K562 (cell line): Measurements from ENCODE around the gene FAM110D. TPM values are rescaled to one million over a fixed set of nuclear protein-coding genes. Genes with fewer than 3 reads are reported as not detected.

Source experiments
- CUX1 ChIP-seq: fragments of 200-800 bp; sonication (Bioruptor generic); IDR thresholded peaks from 2 replicates; pipeline ENCODE4 v1.6.1; 2016; ENCODE audit warnings: missing genetic modification characterization, missing compliant biosample characterization
- ELF2 ChIP-seq: fragments of 250-450 bp; sonication (Bioruptor Pico); IDR thresholded peaks from 2 replicates; pipeline ENCODE4 v1.5.0; 2021; ENCODE audit warnings: mild to moderate bottlenecking
- ERF ChIP-seq: fragments of 450-650 bp; formaldehyde crosslinking; IDR thresholded peaks from 2 replicates; pipeline ENCODE4 v1.4.0; 2020; ENCODE audit warnings: mild to moderate bottlenecking, mixed read lengths
- HNRNPLL ChIP-seq: fragments of 200-400 bp; formaldehyde crosslinking; IDR thresholded peaks from 2 replicates; pipeline ENCODE4 v1.6.1; 2017; ENCODE audit warnings: low read length, low read depth, mild to moderate bottlenecking; ENCODE audit not compliant: poor library complexity, severe bottlenecking
- IFI16 ChIP-seq: fragments of 250-450 bp; sonication (Bioruptor Pico); IDR thresholded peaks from 2 replicates; pipeline ENCODE4 v2.1.2; 2022; ENCODE audit warnings: mild to moderate bottlenecking, inconsistent platforms
- MAZ ChIP-seq, 2 experiments: fragments of 450-650 bp in 1 of 2; sonication (generic) in 1 of 2; formaldehyde crosslinking; IDR thresholded peaks in 1 of 2; conservative IDR thresholded peaks in 1 of 2; 2 replicates each; pipeline versions ENCODE4 v1.4.0 to v1.5.0; 2020; ENCODE audit warnings: mild to moderate bottlenecking in 1 of 2, missing genetic modification reagents in 1 of 2
- MEF2A ChIP-seq: IDR thresholded peaks from 2 replicates; pipeline ENCODE4 v1.6.1; 2011; ENCODE audit warnings: low read depth, mild to moderate bottlenecking, low read length, moderate library complexity; ENCODE audit not compliant: control insufficient read depth
- PTRF ChIP-seq: fragments of 450-650 bp; IDR thresholded peaks from 2 replicates; pipeline ENCODE4 v1.6.1; 2016; ENCODE audit warnings: mild to moderate bottlenecking, missing genetic modification characterization, missing compliant biosample characterization
- TCF7 ChIP-seq: sonication (generic); IDR thresholded peaks from 2 replicates; pipeline ENCODE4 v1.6.1; 2016; ENCODE audit warnings: antibody characterized with exemption, borderline replicate concordance
- TSHZ1 ChIP-seq: fragments of 250-450 bp; sonication (Bioruptor Pico); IDR thresholded peaks from 2 replicates; pipeline ENCODE4 v1.4.0; 2020; ENCODE audit warnings: mild to moderate bottlenecking, moderate library complexity
- ZNF175 ChIP-seq: fragments of 200-800 bp; sonication (Bioruptor generic); IDR thresholded peaks from 2 replicates; pipeline ENCODE4 v1.6.1; 2016; ENCODE audit warnings: low read depth, mild to moderate bottlenecking, missing genetic modification characterization, missing compliant biosample characterization
- ZNF398 ChIP-seq: fragments of 250-450 bp; sonication (Bioruptor Pico); IDR thresholded peaks from 2 replicates; pipeline ENCODE4 v1.8.0; 2021; ENCODE audit warnings: moderate library complexity, mild to moderate bottlenecking, inconsistent platforms
- ZNF449 ChIP-seq: fragments of 250-450 bp; sonication (Bioruptor Pico); IDR thresholded peaks from 2 replicates; pipeline ENCODE4 v1.8.0; 2022; ENCODE audit warnings: moderate library complexity, mild to moderate bottlenecking, inconsistent platforms
- polyA plus RNA-seq, 8 experiments: library from polyadenylated mRNA; depleted of rRNA in 4 of 8; stranded (reverse) in 5 of 8; unstranded in 3 of 8; fragments of >200 nt; fragmentation: Nextera tagmentation in 2 of 8; fragmentation: Illumina TruSeq in 1 of 8; extraction: Ambion mirVana in 2 of 8; extraction: Trizol in 1 of 8; gene quantifications; 2 replicates each; pipeline versions ENCODE4 v1.2.1 to v1.2.3, GENCODE V29; 2011 to 2014; ENCODE audit warnings: inconsistent platforms in 1 of 8, missing spikeins in 1 of 8
- total RNA-seq, 7 experiments: library from RNA; depleted of rRNA in 6 of 7; stranded (reverse); fragments of >200 nt in 6 of 7; fragmentation: Illumina TruSeq in 2 of 7; extraction: Trizol in 2 of 7; gene quantifications; 2 replicates each; pipeline versions ENCODE4 v1.2.1 to v1.2.3, GENCODE V29; 2011 to 2021; ENCODE audit warnings: low replicate concordance in 1 of 7

FAM110D gene
- total and polyA plus RNA-seq, 9 of the 15 experiments (the other 6 are each of a cell fraction or from before 2014, with no cell fraction given) = 0.04 to 1.1 (median 0.33) TPM

- TF ChIP-seq ZNF398 (CRISPR knock-in tag) = peak; percentile 77
- peak; percentile 82; the same call in 1 of the 2 replicates for TF ChIP-seq IFI16 (CRISPR knock-in tag)
- TF ChIP-seq CUX1 (CRISPR knock-in tag) = peak; percentile 78
- TF ChIP-seq MAZ (CRISPR knock-in tag; conservative IDR thresholded peaks at IDR 0.05 in 1 of 2, IDR thresholded peaks at IDR 0.05 in 1 of 2) = peak in 1 of 2 experiments; percentile 14; a peak in 1 of 4 replicates
- TF ChIP-seq MEF2A = no peak
- TF ChIP-seq ZNF175 (CRISPR knock-in tag) = peak; percentile 93
- 0 out of 2 replicates have a peak, but pooled peaks have one; percentile 49 for TF ChIP-seq ERF
- TF ChIP-seq ZNF449 (CRISPR knock-in tag) = 0 out of 2 replicates have a peak, but pooled peaks have one; percentile 27
- no peak for TF ChIP-seq HNRNPLL
- TF ChIP-seq TSHZ1 (CRISPR knock-in tag) = peak; percentile 51; the same call in 1 of the 2 replicates
- 0 out of 2 replicates have a peak, but pooled peaks have one; percentile 47 for TF ChIP-seq ELF2
- peak; percentile 78 for TF ChIP-seq PTRF
- no peak for TF ChIP-seq TCF7
Measured at GRCh38 chr1:26124418-26125331, 34.2 kb upstream of the FAM110D start (continued).
